ELR (cell line): ENCODE results near the gene TCF20.
A peak's percentile ranks its signal among the peaks of the same experiment; 100 is the strongest.

Experiments
- DNase-seq: peaks from one replicate; pipeline ENCODE4 v3.0.0-alpha.2; 2015; ENCODE audit warnings: low read depth

TCF20 gene

GRCh38 chr22:42258126-42258525 is 12.3 kb downstream of the TCF20 start:
- no peak for DNase-seq

GRCh38 chr22:42257386-42257785 is 13.1 kb downstream of the TCF20 start:
- DNase-seq: no peak

- DNase-seq: peak; percentile 19
Observed at GRCh38 chr22:42256930-42257329, 13.5 kb downstream of the TCF20 start.

GRCh38 chr22:42256220-42256619 is 14.2 kb downstream of the TCF20 start:
- DNase-seq: no peak

GRCh38 chr22:42249831-42250230 is 20.6 kb downstream of the TCF20 start:
- DNase-seq: no peak

- no peak for DNase-seq
Observed at GRCh38 chr22:42248995-42249394, 21.5 kb downstream of the TCF20 start.

- no peak for DNase-seq
Observed at GRCh38 chr22:42247596-42247995, 22.9 kb downstream of the TCF20 start.

GRCh38 chr22:42243802-42244060 is 26.7 kb downstream of the TCF20 start:
- DNase-seq: no peak

GRCh38 chr22:42236848-42237247 is 33.6 kb downstream of the TCF20 start:
- peak; percentile 8 for DNase-seq

GRCh38 chr22:42236268-42236667 is 34.2 kb downstream of the TCF20 start:
- DNase-seq: no peak

GRCh38 chr22:42233879-42234278 is 36.6 kb downstream of the TCF20 start:
- no peak for DNase-seq

GRCh38 chr22:42231929-42232328 is 38.5 kb downstream of the TCF20 start:
- DNase-seq: no peak

GRCh38 chr22:42229455-42230149 is 40.9 kb downstream of the TCF20 start:
- DNase-seq: no peak

- no peak for DNase-seq
Observed at GRCh38 chr22:42228483-42228882, 42.0 kb downstream of the TCF20 start.

GRCh38 chr22:42227435-42227834 is 43.0 kb downstream of the TCF20 start:
- no peak for DNase-seq

- DNase-seq: no peak
Observed at GRCh38 chr22:42225841-42226240, 44.6 kb downstream of the TCF20 start.

GRCh38 chr22:42222140-42222539 is 48.3 kb downstream of the TCF20 start:
- DNase-seq: no peak
